Measurements from ENCODE around the gene MASP2.
"Not testable (repeated sequence)": the region's sequence is repeated elsewhere in the genome, so short reads cannot be mapped to it uniquely, and the experiment has no call there.

MASP2 gene

DNA sequence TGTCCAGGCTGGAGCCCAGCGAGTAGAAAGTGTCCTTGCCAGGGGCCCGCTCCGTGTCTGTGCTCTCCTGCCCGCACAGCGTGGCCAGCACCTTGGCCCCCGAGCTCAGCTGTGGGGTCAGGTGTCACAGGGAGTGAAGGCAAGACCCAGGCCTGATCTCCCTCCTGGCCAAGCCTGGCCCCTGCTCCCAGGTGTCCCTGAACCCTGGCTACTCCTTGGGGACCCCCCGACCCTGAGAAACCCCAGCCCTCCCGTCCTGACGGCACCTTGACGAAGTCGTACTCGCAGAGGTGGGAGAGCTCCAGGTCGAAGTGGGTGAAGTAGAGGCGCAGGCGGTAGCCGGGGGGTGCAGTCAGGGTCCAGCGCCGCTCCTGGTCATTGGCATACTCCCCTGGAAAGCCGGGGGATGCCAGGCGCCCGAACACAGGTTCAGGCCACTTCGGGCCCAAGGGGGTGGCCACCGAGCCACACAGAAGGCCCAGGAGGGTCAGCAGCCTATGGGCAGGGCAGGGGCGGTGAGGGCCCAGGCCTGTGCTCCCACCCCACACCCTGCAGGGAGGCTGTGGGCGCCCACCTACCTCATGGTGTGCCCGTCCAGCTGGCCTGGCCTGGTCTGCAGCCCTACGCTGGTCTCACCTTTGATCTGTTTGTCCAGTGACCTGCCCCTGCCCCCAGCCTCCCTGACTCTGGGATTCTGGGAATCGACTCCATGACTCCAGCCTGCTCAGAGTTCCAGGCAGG, at the start of gene MASP2:
TSS of gene MASP2 (minus strand) at position 615 of the 741 bp plus-strand sequence. CDS start at position 583, 32 bp downstream.
- H3K4me3 ChIP-seq (ENCODE audit: low read depth, low read length): no peak within 1 kb of the TSS

DNA sequence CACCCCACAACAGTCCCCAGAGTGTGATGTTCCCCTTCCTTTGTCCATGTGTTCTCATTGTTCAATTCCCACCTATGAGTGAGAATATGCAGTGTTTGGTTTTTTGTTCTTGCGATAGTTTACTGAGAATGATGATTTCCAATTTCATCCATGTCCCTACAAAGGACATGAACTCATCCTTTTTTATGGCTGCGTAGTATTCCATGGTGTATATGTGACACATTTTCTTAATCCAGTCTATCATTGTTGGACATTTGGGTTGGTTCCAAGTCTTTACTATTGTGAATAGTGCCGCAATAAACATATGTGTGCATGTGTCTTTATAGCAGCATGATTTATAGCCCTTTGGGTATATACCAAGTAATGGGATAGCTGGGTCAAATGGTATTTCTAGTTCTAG, 36.7 kb upstream of the MASP2 start:
- not testable (repeated sequence) for H3K4me3 ChIP-seq (ENCODE audit: low read depth, low read length)

DNA sequence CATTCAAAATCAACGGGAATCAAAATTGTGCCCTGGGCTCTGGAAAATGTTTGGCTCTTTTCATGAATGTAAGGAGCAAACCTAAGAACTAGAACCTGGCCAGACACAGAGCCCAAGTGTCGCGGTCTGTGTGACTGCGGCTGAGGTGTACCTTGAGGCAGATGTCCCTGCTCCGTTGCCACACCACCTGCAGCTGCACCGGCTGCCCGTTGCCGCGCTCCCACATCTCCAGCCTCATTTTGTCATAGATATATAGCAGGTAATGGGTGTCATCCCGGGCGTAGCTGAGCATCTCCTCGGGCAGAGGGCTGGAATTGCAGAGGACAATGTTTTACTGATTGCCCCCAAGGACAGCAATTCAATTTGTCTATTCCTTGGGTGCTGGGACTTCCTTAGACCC, 33.9 kb upstream of the MASP2 start:
- no peak overlapping the region for H3K4me3 ChIP-seq (ENCODE audit: low read depth, low read length)

DNA sequence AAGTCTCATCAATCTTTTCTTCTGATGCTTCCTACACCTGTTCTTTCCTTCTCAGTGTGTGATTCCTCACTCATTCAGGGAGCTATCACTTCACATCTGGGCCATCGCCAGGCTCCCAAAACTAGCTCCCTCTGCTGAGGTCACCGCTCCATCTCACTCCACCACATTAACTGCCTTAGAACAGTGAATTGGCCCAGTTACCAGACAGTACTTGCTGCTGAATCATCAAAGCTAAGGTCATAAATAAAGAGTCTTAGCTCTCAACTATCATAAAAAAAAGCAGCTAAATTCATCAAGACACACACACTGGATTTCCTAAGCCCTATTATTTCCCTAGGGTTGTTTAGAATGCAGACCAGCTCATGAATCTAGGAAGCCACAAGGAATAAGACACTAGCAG, 31.6 kb upstream of the MASP2 start:
- no peak overlapping the region for H3K4me3 ChIP-seq (ENCODE audit: low read depth, low read length)

DNA sequence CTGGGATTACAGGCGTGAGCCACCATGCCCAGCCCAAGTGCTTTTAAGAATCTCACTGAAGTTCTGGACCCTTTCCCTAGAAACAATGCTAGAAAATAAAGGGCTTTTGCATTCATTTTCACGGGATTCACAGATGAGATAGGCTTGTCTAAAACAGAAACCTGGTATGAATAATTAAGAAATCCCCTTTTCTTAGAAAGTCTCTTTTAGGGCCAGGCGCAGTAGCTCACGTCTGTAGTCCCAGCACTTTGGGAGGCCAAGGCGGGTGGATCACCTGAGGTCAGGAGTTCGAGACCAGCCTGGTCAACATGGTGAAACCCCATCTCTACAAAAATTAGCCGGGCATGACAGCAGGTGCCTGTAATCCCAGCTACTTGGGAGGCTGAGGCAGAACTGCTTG, 26.4 kb upstream of the MASP2 start:
- not testable (repeated sequence) for H3K4me3 ChIP-seq (ENCODE audit: low read depth, low read length)

DNA sequence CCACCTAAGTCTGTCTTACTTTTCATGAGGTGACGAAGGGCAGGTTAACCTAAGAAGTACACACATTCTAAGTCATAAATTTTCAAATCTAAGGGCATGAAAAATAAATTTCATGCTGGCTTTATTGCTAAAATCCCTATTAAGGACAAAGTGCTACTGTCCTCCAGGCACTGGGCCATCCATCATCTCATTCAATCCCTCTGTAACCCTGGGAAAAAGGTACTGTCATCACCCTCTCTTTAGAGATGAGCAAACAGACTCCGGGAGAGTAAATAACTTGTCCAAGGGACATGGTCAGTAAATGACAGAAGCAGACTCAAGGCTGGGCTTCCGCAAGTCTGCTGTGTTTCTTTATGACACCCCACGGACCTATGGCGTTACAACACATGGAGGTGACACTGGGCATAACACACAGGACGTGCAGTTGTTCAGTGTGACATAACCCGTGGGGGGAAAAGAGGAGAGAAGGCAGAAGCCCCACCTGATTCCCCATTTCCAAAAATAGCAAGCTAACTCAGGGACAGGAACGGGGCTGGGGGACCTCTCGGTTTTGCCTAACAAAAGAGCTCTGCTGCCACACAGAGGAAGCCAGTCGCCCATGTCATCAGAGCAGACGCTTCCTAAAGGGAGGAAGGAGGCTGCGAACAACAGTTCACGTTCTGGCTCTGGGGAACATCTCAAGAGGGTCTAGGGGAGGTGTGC, 25.3 kb upstream of the MASP2 start:
- no peak overlapping the region for H3K4me3 ChIP-seq (ENCODE audit: low read depth, low read length)

DNA sequence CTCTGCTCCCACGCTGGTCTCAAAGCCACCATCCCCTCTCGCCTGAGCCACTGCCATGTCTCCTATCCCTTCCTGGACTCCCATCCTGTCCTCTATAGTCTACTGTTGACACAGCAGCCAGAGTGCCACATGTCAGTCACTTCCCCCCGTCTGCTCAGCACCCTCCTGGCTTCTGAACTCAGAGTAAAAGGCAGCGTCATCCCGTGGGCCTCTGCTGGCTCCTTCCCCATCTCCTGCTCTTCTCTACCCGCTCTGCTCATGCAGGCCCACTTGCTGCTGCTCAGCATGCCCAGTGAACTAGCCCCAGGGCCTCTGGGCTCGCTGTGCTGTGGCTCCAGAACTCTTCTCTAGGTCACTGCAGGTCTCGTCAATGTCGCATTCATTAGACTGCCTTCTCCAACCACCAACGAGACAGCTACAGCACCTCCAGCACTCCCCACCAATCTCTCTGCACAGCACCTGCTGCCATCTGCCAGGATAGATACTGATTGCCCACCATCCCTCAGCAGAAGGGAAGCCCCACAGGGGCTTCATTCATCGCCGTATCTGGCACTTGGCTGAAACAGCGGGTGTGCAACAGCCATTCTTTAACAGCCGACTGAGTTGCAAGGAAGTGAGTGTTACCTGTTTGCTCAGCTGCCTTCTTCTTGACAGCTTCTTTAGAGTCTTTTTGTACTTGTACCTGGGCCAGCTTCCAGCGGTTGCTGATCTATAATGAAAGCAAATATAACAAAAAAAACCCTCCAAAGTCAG, 24.6 kb upstream of the MASP2 start:
- H3K4me3 ChIP-seq (ENCODE audit: low read depth, low read length): no peak overlapping the region

DNA sequence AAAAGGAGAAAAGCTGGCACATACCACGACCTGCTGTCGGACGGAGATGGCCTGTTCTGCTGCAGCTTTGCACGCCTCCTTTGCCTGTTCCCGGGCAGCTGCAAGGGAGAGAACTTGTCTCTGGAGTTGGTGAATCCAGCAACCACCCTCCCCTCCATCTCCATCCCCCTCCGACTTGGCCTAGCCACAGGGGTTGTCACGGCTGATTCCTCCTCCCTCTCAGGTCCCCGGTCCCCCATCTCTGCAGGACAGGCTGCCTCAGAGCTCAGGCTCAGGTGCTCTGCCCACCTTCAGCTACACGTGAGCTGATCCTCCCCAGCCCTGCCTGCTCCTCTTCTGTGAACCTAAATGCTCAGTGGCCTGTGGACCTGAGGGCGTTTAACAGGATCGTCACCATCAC, 23.8 kb upstream of the MASP2 start:
- no peak overlapping the region for H3K4me3 ChIP-seq (ENCODE audit: low read depth, low read length)

DNA sequence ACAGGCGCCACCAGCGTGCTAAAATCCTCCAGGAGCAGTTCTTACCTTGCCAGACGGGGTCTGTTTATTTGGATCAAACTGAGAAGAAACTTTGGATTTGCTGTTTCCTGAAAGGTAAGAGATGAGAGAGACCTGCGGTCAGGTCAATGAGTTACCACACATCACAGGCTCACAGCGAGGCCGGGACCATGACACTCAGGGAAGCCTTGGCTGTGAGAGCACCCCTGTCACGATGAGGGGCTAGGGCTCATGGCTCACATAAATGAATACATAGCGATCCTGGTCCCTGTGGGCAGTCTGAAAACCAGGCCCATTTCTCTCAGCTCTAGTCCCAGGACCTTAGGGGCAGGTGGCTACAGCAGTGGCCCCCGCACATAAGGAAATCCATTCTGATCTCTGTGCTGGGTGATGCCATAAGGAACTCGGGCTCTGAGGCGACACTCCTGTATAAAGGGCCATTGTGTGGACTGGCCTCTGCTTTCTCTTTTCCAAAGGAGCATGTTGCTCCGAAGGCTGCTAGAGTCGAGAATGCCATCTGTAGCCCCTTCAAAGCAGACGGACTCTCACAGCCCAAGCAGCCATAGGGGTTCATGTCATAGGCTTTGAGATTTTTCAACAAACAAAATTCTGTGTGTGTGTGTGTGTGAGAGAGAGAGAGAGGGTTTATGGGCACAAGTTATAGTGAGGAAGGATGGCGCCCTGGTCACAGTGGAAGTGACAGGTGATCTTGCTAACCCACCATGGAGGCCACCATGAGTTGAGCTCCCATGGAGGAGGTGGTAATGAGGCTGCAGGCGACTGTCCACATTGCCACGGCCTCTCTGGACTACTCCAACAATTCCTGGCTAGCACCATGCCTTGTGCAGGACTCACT, 21.8 kb upstream of the MASP2 start:
- H3K4me3 ChIP-seq (ENCODE audit: low read depth, low read length): no peak overlapping the region

DNA sequence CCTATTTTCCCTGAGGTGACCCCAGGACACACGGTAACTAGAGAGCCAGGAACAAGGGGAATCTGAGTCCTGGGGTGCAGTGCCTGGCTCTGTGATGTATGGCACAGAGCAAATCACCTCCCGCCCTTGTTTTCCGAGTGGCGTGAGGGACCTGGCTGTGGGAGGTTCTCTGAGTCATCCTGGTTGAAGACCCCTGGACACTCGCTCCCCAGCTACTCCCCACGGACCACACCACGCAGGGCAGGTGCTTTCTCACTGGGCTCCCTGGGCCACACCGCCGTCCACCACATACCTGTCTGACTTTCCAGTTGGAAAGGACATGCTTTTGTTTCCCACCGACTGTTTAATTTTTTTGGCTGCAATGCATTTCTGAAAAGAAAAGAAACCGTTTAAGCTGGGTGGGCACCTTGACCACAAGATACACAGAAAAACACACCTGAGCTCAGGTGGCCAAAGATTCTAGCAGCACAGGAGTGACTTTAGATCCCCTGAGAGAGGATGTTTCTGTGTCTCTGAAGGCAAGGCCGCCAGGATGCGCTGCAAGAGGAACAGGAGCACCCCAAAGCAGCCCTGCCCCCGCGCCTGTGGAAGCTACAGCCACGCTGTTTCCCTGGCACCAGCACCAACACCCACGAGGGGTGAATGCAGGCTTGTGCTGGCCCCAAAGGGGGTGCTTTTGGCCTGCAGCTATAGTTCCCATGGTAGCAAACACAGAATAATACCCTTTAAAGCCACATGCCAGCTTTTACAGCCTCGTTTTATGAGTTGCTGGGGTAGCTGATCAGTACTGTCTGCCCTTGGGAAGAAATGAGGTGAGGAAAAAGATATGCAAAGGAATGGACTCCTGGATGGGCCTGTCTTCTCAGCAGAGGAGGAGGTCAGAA, 20.9 kb upstream of the MASP2 start:
- H3K4me3 ChIP-seq (ENCODE audit: low read depth, low read length): no peak overlapping the region

DNA sequence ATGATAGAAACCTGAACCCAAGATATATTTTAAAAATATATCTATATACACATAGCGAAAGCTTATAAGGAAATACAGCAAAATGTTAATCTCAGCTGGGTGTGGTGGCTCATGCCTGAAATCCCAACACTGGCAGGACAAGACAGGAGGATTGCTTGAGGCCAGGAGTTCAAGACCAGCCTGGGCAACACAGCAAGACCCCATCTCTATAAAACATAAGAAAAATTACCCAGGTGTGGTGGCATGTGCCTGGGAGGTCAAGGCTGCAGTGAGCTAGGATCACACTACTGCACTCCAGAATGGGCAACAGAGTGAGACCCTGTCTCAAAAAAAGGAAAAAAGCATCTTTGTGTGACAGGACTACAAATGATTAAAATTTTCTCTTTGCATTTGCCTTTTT, 18.8 kb upstream of the MASP2 start:
- no peak overlapping the region for H3K4me3 ChIP-seq (ENCODE audit: low read depth, low read length)

DNA sequence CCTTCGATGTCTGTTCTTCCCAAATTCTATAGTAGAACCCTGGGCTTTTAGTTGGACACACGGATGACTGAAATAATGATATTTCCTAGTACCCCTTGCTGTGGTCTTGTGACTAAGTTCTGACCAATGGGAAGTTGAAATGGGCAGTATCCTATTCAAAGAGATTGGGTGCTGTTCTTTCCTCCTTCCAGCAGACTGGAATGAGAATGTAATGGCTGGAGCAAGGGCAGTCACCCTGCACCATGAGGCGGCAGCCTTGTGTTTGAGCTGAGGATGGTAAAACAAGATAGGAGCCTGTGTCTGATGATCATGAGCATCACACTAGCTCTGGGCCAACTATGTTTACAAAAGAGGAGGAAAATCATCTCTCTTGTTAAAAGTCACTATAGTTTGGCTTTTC, 17.9 kb upstream of the MASP2 start:
- H3K4me3 ChIP-seq (ENCODE audit: low read depth, low read length): no peak overlapping the region

DNA sequence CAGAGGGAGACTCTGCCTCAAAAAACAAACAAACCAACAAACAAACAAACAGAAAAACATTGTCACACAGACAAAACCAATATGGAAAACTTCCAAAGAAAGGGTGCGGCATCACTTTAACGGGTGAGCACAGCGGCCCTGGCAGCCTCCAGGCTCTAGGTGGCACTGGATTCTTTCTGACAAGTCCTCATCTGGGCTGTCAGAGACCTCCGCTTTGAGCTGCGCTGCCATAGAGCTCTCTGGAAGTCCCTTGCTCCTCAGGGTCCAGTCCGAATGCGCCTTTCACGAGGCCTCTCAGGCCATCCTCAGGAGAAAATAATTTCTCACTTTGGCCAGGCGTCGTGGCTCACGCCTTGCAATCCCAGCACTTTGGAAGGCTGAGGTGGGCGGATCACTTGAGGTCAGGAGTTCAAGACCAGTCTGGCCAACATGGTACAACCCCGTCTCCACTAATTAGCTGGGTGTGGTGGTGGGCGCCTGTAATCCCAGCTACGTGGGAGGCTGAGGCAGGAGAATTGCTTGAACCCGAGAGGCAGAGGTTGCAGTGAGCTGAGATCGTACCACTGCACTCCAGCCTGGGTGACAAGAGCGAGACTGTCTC, 17.0 kb upstream of the MASP2 start:
- not testable (repeated sequence) for H3K4me3 ChIP-seq (ENCODE audit: low read depth, low read length)

DNA sequence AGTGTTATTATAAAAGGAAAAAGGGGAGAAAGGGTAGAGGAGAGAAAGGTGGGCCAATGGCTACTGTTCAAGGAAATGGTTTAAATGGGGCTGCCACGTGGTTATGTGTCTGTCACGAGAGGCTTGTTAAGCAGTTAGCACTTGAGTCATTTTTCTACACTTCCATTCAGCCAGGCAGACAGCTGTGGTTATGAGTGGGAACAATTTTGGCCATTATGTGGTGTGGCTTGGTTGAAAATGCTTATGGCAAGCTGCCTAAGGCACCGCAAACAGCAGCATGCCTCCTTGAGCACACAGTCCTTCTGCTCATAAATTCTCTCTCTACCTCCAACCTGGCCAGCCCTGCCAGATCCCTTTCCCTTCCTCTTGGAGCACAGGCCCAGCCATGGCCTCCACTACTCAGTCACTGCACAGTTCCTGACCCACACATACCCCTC, 15.9 kb upstream of the MASP2 start:
- no peak overlapping the region for H3K4me3 ChIP-seq (ENCODE audit: low read depth, low read length)

DNA sequence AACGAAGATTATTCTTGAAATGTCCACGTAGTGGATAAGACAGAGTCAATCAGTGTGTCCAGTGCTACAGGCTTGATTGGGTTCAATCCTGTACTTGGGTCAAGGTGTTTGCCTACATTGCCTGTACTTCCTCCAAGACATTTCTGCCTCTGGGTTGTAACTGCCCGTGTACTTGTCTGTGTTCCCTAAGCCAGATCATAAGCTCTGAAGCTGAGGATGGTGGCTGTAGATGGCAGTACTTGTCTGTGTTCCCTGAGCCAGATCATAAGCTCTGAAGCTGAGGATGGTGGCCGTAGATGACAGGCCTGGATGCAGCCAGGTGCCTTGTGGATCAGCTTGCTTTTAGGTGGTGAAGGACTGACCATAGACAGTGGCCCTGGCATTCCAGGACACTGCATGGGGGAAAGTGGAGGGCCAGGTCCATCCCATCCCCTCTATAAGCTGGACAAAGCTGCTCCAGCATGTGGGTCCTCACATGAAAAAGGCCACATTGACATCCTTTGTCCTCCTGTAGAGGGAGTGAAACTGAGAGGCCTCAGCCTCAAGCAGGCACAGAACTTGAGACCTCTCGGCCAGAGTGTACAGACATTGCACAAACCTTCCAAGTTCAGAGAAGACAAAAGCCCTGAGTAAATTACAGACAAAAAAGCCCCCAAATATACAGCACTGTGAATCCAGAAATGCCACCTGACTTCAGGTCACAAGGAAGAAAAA, 14.8 kb upstream of the MASP2 start:
- no peak overlapping the region for H3K4me3 ChIP-seq (ENCODE audit: low read depth, low read length)

DNA sequence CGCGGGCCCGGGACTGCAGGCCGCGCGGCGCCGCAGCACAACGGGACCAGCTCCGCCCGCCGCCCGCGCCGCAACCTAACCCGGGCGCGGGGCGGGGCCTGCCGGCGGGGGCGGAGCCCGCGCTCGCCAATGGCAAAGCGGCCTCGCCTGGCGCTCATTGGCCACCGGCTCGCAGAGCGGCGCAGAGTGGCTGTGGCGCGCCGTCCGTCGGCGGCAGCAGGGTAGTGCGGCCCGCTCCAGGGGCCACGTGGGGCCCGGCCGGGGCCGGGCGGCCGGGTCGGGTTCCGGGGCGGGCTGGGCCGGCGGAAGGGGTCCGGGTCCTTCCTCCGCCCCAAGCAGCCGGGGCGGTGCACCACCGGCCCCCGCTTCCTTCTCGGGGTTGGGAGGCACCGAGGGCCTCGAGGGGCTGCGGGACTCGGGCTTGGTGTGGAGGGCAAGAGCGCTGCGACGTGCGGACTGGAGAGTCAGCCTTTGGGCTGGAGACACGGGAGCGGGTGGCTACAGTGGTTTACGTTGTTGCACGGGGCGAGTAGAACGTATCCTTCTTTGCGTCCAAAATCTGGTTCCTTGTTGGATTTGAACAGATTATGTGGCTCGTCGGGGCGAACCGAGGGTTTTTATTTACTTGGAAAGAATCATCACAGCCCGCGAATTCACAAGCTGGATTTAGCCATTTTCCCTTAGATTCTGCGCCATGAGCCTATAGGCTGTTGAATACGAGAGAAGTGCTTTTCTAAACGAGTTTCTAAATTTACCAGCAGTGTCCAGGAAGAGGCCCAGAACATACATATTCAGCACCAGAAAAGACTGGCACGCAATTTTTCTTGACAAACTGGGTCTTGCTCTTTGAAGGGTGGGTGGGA, 13.2 kb upstream of the MASP2 start, which contains the start of gene SRM:
TSS of gene SRM (minus strand) at position 51 of the 863 bp plus-strand sequence. CDS start 75 bp downstream, outside the sequence.
- H3K4me3 ChIP-seq (ENCODE audit: low read depth, low read length): peak within 1 kb of the TSS; percentile 91

DNA sequence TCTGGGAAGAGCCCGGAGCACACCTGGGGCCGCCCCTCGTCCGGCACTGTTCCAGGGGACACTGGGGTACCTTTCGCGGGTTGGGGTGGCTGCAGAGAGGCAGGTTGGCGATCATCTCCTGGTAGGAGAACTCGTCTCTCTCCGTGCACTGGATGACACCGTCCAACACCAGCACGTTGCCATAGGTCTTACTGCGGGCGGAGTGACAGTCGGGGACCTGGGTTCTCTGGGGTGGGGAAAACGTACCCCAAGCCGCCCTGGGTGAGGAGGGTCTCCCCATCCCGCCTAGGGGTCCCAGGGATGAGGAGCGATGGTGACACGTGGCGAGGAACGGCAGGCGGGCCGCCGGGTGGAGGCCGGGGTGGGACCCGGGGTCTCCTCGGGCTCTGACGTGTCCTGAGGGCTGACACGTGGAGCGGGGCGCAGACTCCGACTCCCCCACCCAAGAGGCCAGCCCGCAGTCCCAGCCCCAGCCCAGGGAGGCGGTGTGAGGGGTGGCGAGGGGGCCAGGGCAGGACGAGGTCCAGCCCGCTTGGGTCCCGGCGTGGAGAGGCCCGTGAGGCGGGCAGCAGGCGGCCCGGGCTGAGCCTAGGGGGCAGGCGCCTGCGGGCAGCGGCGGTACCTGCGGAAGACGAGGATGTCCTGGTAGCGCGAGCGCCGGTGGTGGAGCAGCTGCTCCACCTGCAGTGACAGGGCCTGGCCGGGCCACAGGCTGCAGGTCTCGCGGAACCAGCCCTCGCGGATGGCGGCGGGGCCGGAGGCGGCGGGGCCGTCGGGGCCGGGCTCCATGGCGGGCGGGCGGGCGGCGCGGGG, 12.3 kb upstream of the MASP2 start:
- H3K4me3 ChIP-seq (ENCODE audit: low read depth, low read length): peak overlapping the region; percentile 79

Data from iPS-11a (cell line).